ENCODE measurements around the gene RYR1.

Gene RYR1

DNA sequence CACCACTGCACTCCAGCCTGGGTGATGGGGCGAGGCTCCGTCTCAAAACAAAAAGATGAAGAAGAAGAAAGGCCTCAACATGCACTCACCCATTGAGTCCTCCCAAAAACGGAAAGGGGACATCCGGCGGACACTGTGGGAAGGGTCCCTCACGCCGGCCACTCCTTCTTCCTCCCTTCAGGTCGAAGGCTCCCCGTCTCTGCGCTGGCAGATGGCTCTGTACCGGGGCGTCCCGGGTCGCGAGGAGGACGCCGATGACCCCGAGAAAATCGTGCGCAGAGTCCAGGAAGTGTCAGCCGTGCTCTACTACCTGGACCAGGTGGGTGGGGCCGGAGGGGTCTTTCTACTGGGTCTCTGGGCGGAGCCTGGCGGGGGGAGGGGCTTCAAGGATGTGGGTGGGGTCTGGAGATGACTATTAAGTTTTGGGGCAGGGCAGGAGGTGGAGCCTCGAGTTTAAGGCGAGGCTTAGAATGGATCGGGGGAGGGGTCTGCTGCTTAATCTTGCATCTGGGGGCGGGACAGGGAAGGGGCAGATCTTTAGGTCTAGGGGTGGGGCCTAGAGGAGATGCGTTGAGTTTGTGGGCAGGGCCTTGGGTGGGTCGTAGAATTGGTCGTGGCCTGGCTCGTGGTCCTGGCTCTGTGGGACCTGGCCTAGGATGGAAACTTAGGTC lies 94.1 kb downstream of the RYR1 start:
- H3K27ac ChIP-seq, result no peak overlapping the region
- TF ChIP-seq, protein P1, sequence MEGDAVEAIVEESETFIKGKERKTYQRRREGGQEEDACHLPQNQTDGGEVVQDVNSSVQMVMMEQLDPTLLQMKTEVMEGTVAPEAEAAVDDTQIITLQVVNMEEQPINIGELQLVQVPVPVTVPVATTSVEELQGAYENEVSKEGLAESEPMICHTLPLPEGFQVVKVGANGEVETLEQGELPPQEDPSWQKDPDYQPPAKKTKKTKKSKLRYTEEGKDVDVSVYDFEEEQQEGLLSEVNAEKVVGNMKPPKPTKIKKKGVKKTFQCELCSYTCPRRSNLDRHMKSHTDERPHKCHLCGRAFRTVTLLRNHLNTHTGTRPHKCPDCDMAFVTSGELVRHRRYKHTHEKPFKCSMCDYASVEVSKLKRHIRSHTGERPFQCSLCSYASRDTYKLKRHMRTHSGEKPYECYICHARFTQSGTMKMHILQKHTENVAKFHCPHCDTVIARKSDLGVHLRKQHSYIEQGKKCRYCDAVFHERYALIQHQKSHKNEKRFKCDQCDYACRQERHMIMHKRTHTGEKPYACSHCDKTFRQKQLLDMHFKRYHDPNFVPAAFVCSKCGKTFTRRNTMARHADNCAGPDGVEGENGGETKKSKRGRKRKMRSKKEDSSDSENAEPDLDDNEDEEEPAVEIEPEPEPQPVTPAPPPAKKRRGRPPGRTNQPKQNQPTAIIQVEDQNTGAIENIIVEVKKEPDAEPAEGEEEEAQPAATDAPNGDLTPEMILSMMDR (conservative IDR thresholded peaks at IDR 0.05), result no peak
- TF ChIP-seq ZFX (IDR thresholded peaks at IDR 0.05), result no peak

DNA sequence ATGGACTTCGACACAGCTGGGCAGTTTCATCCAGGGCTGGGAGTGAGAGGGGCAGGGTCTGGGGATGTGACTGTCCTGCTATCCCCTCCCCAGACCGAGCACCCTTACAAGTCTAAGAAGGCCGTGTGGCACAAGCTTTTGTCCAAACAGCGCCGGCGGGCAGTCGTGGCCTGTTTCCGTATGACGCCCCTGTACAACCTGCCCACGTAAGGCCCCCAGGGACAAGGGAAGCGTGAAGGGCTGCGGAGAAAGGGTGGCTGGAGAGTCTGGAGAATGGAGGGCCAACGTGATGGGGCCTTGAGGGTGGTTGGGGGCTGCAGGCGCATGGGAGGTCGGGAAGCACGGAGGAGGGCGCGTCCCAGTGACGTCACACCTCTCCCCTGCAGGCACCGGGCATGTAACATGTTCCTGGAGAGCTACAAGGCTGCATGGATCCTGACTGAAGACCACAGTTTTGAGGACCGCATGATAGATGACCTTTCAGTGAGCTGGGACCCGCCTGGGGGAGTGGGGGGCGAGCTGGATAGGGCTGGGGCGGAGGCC lies 94.8 kb downstream of the RYR1 start:
- TF ChIP-seq ZFX (IDR thresholded peaks at IDR 0.05), result no peak
- TF ChIP-seq, protein P1 (conservative IDR thresholded peaks at IDR 0.05), result no peak; the same call in 1 of the 2 replicates
- no peak overlapping the region for H3K27ac ChIP-seq

DNA sequence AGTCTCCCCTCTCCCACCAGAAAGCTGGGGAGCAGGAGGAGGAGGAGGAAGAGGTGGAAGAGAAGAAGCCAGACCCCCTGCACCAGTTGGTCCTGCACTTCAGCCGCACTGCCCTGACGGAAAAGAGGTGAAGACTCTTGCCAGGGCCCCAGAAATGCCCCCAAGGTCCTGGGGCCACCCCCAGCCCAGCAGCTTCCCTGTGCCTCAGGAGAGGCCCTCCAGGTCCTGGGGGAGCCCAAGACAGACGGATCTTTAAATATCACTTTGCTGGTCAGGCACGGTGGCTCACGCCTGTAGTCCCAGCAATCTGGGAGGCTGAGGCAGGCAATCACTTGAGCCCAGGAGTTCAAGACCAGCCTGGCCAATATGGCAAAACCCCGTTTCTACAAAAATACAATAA lies 95.4 kb downstream of the RYR1 start:
- TF ChIP-seq, protein P1 (conservative IDR thresholded peaks at IDR 0.05), result no peak
- TF ChIP-seq ZFX (IDR thresholded peaks at IDR 0.05), result no peak
- H3K27ac ChIP-seq, result no peak overlapping the region

DNA sequence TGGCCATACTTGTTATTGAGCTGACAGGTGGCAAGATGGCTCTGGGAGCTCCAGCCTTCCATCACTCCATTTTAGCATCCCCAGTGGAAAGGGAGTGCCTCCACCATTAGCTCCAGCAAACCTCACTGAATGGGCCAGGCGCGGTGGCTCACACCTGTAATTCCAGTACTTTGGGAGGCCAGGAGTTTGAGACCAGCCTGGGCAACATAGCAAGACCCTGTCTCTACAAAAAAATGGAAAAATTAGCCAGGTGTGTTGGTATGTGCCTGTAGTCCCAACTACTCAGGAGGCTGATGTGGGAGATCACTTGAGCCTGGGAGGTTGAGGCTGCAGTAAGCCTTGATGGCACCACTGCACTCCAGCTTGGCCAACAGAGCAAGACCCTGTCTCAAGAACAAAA lies 98.0 kb downstream of the RYR1 start:
- H3K27ac ChIP-seq, result no peak overlapping the region
- TF ChIP-seq ZFX (IDR thresholded peaks at IDR 0.05), result no peak
- TF ChIP-seq, protein P1 (conservative IDR thresholded peaks at IDR 0.05), result no peak

DNA sequence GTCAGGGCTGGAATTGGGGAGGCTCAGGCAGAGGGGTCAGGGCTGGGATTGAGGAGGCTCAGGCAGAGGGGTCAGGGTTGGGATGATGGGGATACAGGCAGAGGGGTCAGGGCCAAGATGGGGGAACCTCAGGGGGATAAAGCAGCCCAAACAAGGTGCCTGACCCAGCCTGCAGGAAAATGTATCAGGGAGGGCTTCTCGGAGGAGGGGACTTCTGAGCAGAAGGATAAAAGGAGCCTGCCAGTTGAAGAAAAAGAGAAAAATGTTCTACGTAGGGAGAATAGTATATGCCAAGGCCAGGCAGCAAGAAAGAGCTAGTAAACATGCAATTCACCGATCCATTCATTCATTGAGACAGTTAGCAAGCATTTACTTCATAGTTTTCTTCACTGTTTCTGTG lies 99.4 kb downstream of the RYR1 start:
- no peak for TF ChIP-seq ZFX (IDR thresholded peaks at IDR 0.05)
- TF ChIP-seq, protein P1 (conservative IDR thresholded peaks at IDR 0.05), result no peak
- H3K27ac ChIP-seq, result no peak overlapping the region

DNA sequence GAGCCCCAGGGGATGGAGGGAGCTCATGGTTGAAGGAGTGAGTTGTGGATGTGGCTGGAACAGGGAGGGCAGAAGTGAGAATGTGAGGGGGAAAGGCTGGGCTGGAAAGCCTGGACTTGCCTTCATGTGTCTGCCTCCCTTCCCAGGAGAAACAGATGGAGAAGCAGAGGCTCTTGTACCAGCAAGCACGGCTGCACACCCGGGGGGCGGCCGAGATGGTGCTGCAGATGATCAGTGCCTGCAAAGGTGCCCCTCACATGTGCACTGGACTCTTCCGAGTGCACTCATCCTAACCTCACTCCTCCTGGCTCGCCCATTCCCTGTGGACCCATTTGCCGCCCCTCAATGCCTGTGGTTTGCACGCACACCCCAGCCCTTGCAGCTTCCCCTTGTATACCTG lies 101.1 kb downstream of the RYR1 start:
- no peak for TF ChIP-seq ZFX (IDR thresholded peaks at IDR 0.05)
- TF ChIP-seq, protein P1 (conservative IDR thresholded peaks at IDR 0.05), result no peak

DNA sequence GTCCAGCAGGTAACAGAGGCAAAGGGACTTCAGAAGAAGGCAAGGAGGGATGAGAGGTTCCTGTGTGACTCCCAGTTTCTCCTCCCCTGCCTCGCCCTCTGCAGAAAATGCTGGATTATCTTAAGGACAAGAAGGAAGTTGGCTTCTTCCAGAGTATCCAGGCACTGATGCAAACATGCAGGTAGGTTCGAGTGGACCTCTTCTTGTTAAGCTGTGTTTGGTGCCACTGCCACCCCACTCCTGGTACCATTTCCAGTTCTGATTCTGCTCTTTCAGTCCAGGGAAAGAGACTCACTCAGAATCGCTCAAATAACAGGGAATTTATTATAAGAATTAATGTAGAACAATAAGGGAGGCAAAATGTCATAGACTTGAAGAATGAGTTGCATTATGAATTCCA lies 101.7 kb downstream of the RYR1 start:
- TF ChIP-seq ZFX (IDR thresholded peaks at IDR 0.05), result no peak
- H3K27ac ChIP-seq, result no peak overlapping the region

More for the DNA sequence above, 101.1 kb downstream of the RYR1 start:
- no peak overlapping the region for H3K27ac ChIP-seq

Data from C4-2B (cell line).